ENCODE results near the gene CYTH3.
"Not testable (repeated sequence)": the region's sequence is repeated elsewhere in the genome, so short reads cannot be mapped to it uniquely, and the experiment has no call there.

The CYTH3 gene

DNA sequence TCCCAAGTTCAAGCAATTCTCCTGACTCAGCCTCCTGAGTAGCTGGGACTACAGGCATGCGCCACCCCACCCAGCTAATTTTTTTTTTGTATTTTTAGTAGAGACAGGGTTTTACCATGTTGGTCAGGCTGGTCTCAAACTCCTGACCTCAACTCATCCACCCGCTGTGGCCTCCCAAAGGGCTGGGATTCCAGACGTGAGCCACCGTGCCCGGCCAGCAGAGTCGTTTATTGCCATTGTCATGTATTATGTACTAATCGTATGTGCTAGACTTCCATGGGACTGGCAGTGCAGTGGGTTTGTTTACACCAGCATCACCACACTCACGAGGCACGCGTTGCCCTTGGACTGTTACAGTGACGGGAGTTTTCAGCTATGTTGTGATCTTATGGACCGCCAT is 120.9 kb downstream of the CYTH3 start:
- not testable (repeated sequence) for DNase-seq (ENCODE audit: low read depth)

- no peak for DNase-seq (ENCODE audit: low read depth)
Observed at GRCh38 chr7:6149996-6150395, 122.4 kb downstream of the CYTH3 start.

- DNase-seq (ENCODE audit: low read depth) = no peak
Observed at GRCh38 chr7:6148724-6149360, 123.6 kb downstream of the CYTH3 start.

- no peak for DNase-seq (ENCODE audit: low read depth)
Observed at GRCh38 chr7:6147627-6148026, 124.8 kb downstream of the CYTH3 start.

DNA sequence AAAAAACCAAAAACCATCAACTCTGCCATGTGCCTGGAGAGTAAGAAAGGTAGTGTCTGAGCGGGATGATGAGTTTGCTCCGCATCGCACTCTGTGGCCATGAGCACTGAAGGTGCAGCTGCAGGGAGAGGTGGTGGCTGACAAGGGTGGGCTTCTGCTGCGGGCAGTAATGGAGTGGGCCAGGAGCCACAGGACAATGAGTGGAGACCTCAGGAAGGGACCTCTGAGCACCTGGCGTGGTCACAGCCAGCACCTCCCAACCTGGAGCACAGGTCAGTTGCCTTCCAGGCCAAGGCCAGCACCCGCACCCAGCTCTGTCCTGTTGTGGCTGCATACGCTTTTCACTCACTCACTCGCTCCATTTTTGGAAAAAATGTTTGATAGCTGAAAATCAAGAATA is 125.8 kb downstream of the CYTH3 start:
- DNase-seq (ENCODE audit: low read depth) = no peak

DNA sequence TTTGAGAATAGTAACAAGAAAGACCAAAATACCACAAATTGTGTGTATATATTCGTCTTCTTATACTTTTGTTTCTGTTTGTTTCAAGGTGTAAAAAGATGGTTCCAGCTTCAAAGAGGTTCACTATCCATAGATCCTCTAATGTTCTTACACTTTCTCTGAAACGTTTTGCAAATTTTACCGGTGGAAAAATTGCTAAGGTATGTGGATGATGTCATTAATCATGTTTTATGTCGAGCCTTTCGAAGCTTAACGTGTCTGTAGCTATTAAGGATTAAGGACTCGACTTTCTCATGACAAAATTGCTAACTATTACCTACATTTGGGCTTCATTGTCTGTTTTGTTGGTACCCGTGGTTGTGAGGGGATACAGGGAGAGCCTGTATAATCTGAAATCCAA is 128.4 kb downstream of the CYTH3 start:
- no peak for DNase-seq (ENCODE audit: low read depth)

GRCh38 chr7:6142871-6143380 is 129.5 kb downstream of the CYTH3 start:
- no peak for DNase-seq (ENCODE audit: low read depth)

DNA sequence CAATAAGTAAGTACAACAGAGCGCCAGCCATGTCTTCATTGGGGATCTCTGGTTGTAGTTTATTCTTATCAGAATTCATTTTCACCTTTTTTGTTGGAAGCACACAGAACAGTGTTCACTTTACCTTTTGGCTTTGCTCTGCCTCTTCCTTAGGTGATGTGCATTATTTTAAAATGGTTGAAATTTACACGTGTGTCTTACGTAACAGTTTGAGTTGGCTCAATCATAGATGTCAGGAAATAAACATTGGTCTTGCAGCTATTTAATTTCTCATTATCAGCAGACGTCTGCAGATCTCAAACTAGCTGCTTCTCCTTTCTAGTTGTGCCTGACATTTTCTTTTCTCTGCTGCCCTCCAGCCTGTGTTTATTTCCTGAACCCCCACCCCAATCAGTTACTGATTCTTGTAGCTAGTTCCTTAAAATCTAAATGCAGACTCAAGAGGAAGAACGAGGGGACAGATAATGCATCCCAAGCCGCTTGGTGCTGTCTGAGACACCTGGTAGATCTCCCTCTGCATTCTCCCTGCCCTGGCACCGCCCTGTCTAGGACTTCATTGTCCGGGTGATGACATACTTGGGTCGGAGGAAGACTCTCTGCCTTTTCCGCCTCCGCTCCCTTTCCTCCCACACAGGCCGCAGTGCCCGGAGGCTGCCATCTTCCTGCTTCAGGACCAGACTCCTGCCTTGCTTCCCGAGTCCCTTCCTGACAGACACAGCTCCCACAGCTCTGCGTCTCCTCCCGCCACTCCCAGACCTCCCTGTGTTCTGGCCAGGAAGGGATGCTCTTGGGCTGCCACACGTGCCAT is 133.0 kb downstream of the CYTH3 start:
- no peak for DNase-seq (ENCODE audit: low read depth)

- DNase-seq (ENCODE audit: low read depth) = no peak
Observed at GRCh38 chr7:6136475-6136874, 135.9 kb downstream of the CYTH3 start.

DNA sequence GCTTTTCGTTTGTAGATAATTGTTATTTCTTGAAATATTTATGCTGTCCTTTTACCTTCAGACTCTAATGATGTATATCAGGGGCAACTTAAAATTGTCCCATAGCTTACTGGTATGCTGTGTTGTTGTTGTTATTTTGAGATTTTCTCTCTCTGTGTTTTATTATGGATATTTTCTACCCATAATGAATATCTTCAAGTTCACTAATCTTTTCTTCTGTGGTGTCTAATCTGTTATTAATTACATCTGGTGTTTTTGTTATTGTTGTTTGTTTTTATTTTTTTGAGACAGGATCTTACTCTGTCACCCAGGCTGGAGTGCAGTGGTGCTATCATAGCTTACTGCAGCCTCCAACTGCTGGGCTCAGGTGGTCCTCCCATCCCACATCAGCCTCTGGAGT is 139.2 kb downstream of the CYTH3 start:
- DNase-seq (ENCODE audit: low read depth) = no peak

- DNase-seq (ENCODE audit: low read depth) = no peak
Observed at GRCh38 chr7:6130007-6130587, 142.3 kb downstream of the CYTH3 start.

GRCh38 chr7:6128205-6128604 is 144.2 kb downstream of the CYTH3 start:
- DNase-seq (ENCODE audit: low read depth) = no peak

GRCh38 chr7:6127110-6127490 is 145.3 kb downstream of the CYTH3 start:
- no peak for DNase-seq (ENCODE audit: low read depth)

DNA sequence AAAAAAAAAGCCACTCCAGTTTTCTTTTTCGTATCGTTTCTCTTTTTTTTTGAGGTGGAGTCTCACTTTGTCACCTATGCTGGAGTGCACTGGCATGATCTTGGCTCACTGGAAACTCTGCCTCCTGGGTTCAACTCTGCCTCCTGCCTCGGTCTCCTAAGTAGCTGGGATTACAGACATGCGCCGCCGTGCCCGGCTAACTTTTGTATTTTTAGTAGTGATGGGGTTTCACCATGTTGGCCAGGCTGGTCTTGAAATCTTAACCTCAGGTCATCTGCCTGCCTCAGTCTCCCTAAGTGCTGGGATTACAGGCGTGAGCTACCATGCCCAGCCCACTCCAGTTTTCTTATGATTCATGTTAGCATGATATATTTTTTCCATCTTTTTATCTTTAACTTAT is 148.6 kb downstream of the CYTH3 start:
- DNase-seq (ENCODE audit: low read depth) = no peak

GRCh38 chr7:6121141-6121540 is 151.3 kb downstream of the CYTH3 start:
- no peak for DNase-seq (ENCODE audit: low read depth)

GRCh38 chr7:6117533-6117932 is 154.9 kb downstream of the CYTH3 start:
- DNase-seq (ENCODE audit: low read depth) = no peak

DNA sequence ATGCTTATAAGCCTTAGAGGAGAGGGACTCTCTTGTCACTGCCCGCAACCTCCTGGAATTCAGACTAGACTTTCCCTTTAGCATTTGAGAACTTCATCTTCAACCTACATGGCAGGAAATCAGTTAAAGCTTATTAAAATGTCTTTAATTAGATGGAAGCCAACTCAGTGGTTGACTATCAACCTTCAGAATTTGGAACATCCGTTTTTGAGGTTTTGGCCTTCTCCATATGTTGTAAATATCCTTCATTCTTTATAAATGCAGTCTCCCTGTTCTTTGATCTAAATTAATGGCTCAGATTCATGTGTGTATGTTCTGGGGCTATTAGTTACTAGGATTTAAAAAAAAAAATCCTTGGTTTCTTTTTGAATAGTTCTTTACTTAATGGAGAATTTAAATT is 156.2 kb downstream of the CYTH3 start:
- no peak for DNase-seq (ENCODE audit: low read depth)
